Measurements from ENCODE around the gene C20orf96. TPM values are rescaled to one million over a fixed set of nuclear protein-coding genes. Genes with fewer than 3 reads are reported as not detected.
"Not testable (repeated sequence)": the region's sequence is repeated elsewhere in the genome, so short reads cannot be mapped to it uniquely, and the experiment has no call there.

C20orf96 gene
- total RNA-seq, 4 donors from 2014 or later: 4.1 to 9.5 (median 7.0) TPM

DNA sequence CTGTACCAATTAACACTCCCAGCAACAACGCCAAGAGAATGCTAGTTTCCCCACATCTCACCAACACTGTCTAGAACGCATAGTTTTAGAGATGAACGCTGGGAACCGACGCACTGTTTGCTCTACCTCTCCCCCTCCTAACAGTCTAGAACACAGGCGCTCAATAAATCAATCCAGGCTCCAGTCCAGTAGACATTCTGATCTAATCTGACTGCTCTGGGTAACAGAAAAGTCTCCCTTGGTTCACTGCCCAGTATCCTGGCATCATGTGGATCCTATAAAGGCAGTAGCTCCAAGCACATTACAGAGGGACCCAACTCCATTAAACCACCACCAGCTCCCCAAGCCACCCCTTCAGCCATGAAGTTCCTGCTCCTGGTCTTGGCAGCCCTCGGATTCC, 33.1 kb downstream of the C20orf96 start, which contains the start of gene DEFB132:
Gene DEFB132, plus strand, starts transcription at position 306 of the 400 bp plus-strand sequence. Its CDS starts 55 bp downstream, at position 361.
- no peak for TF ChIP-seq POLR2A (IDR thresholded peaks at IDR 0.05)
- TF ChIP-seq, protein P1, sequence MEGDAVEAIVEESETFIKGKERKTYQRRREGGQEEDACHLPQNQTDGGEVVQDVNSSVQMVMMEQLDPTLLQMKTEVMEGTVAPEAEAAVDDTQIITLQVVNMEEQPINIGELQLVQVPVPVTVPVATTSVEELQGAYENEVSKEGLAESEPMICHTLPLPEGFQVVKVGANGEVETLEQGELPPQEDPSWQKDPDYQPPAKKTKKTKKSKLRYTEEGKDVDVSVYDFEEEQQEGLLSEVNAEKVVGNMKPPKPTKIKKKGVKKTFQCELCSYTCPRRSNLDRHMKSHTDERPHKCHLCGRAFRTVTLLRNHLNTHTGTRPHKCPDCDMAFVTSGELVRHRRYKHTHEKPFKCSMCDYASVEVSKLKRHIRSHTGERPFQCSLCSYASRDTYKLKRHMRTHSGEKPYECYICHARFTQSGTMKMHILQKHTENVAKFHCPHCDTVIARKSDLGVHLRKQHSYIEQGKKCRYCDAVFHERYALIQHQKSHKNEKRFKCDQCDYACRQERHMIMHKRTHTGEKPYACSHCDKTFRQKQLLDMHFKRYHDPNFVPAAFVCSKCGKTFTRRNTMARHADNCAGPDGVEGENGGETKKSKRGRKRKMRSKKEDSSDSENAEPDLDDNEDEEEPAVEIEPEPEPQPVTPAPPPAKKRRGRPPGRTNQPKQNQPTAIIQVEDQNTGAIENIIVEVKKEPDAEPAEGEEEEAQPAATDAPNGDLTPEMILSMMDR (IDR thresholded peaks at IDR 0.05): no peak
- H3K27ac ChIP-seq: no peak within 1 kb of the TSS
- no peaks in the 10 kb centered on the region for H3K27me3 ChIP-seq
- no peaks in the 10 kb centered on the region for H3K4me1 ChIP-seq
- no peaks in the 10 kb centered on the region for H3K36me3 ChIP-seq
- intact Hi-C loops (cut with DNase I): no loop called here
- no peak for DNase-seq
- 73 to 86% methylated on average over 7 of the region's 7 CpGs for WGBS, 2 donors
- no peak within 1 kb of the TSS for H3K4me3 ChIP-seq (replicated peaks in 1 of 3)
- no peaks in the 10 kb centered on the region for H3K9me3 ChIP-seq

DNA sequence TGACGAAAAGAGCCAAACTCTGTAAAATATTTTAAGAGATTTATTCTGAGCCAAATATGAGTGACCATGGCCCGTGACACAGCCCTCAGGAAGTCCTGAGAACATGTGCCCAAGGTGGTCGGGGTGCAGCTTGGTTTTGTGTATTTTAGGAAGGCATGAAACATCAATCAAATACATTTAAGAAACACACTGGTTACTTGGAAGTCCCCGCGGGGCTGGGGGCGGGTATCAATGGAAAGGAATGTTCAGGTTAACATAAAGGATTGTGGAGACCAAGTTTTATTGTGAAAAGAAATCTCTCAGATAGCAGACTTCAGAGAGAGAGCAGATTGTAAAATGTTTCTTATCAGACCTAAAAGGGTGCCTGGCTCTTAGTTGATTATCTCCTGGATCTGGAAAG, 37.1 kb downstream of the C20orf96 start:
- DNase-seq; H3K27me3 ChIP-seq; H3K27ac ChIP-seq; intact Hi-C loops (cut with DNase I); H3K4me3 ChIP-seq (replicated peaks in 1 of 3); H3K9me3 ChIP-seq; H3K4me1 ChIP-seq; H3K36me3 ChIP-seq: not testable (repeated sequence)
- WGBS, 2 donors: 60 to 61% methylated on average over 6 of the region's 6 CpGs

DNA sequence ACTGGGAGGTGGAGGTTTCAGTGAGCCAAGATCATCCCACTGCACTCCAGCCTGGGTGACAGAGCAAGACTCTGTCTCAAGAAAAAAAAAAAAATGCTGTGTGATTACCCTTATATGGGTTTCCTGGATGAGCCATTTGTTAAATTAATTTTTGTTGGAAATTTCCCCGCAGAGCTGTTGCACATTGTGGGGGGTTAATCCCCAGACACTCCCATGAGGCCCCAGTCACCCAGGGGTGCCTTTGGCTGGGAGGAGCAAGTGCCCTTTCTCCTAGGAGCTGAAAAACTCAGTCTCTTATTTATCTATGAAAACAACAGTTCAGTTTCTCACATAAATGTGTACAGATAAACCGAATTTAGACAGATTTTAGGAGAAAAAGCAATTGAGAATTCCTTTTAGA, 37.7 kb downstream of the C20orf96 start:
- Histone ChIP-seq H3K27ac (no peak overlapping the region), H3K36me3 (no peaks in the 10 kb centered on the region), H3K4me1 (no peaks in the 10 kb centered on the region), H3K4me3 (replicated peaks in 1 of 3) (no peak overlapping the region), H3K9me3 (no peaks in the 10 kb centered on the region), H3K27me3 (no peaks in the 10 kb centered on the region)
- intact Hi-C loops (cut with DNase I): no loop called here
- TF ChIP-seq, protein P1 (IDR thresholded peaks at IDR 0.05): no peak
- no peak for DNase-seq
- WGBS, 2 donors: 75 to 84% methylated on average over 2 of the region's 2 CpGs

DNA sequence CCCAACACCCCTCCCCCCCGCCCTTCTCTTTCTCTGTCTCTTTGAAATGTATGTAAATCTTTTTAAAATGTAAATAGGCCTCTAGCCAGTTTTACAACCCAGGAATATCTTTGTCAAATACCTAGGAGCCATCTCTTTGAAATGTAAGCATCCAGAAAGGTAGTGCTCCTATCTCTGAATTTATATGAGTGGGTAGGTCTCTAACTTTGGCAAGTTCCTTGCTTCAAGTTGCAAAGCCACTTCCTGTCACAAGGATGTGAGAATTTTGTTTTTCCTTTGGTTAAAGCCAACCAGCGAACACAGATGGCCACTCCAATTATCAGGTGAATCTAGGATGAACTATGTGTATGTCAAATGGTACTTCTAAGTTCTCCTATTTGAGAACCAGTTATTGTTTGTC, 39.2 kb downstream of the C20orf96 start:
- no peaks in the 10 kb centered on the region for H3K27me3 ChIP-seq
- H3K4me1 ChIP-seq: no peaks in the 10 kb centered on the region
- TF ChIP-seq, protein P1 (IDR thresholded peaks at IDR 0.05): no peak
- no peak for TF ChIP-seq POLR2A (IDR thresholded peaks at IDR 0.05)
- 63 to 74% methylated on average over 2 of the region's 2 CpGs for WGBS, 2 donors
- H3K27ac ChIP-seq: no peak overlapping the region
- no peaks in the 10 kb centered on the region for H3K9me3 ChIP-seq
- H3K36me3 ChIP-seq: no peaks in the 10 kb centered on the region
- no peak for DNase-seq
- intact Hi-C loops (cut with DNase I): no loop called here
- H3K4me3 ChIP-seq (replicated peaks in 1 of 3): no peak overlapping the region

DNA sequence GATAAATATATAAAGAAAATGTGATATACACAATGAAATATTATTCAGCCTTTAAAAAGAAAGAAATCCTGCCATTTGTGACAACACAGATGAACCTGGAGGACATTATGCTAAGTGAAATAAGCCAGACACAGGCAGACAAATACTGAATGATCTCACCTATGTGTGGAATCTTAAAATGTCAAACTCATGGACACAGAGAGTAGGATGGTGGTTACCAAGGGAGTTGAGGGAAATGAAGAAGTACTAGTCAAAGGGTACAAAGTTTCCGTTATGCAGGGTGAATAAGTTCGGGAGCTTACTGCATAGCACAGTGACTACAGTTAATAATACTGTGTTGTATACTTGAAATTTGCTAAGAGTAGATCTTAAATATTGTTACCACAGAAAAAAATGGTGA, 47.6 kb downstream of the C20orf96 start:
- no peak overlapping the region for H3K27ac ChIP-seq
- no peak overlapping the region for H3K4me3 ChIP-seq (replicated peaks in 1 of 3)
- no peak for DNase-seq
- H3K4me1 ChIP-seq: peaks cover 0 to 7% of the 10 kb centered on the region in 2 donors
- intact Hi-C loops (cut with DNase I): no loop called here
- TF ChIP-seq POLR2A (IDR thresholded peaks at IDR 0.05): no peak
- TF ChIP-seq, protein P1 (IDR thresholded peaks at IDR 0.05): no peak
- no peaks in the 10 kb centered on the region for H3K9me3 ChIP-seq
- no peaks in the 10 kb centered on the region for H3K36me3 ChIP-seq
- 87 to 91% methylated on average over 2 of the region's 2 CpGs for WGBS, 2 donors
- no peaks in the 10 kb centered on the region for H3K27me3 ChIP-seq

DNA sequence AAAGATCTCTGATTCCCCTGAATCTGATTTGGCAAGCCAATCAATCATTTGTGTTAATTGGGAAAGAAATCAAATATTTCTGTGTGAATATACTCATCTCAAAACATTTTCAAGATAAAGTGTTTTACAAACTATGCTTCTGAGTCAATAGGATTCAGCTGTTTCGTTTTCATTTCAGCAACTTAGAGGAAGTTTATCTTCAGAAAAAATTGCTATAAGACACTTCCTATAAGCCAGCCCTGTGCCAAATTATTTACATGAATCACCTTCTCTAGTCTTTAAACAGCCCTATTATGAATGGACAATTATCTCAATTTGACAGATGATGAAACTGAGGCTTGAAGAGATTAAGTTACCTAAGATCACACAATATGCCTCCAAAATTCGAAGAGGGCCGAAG, 52.6 kb downstream of the C20orf96 start:
- Histone ChIP-seq H3K4me3 (replicated peaks in 1 of 3) (no peak overlapping the region), H3K9me3 (no peaks in the 10 kb centered on the region), H3K27me3 (no peaks in the 10 kb centered on the region), H3K36me3 (no peaks in the 10 kb centered on the region), H3K4me1 (peaks cover 0 to 7% of the 10 kb centered on the region in 2 donors), H3K27ac (no peak overlapping the region)
- no peak for DNase-seq
- TF ChIP-seq, protein P1 (IDR thresholded peaks at IDR 0.05): no peak
- no peak for TF ChIP-seq POLR2A (IDR thresholded peaks at IDR 0.05)
- intact Hi-C loops (cut with DNase I): no loop called here
- 80 to 86% methylated on average over 3 of the region's 3 CpGs for WGBS, 2 donors

Measured in thyroid gland (tissue), 4 donors.